Astrocyte (in vitro differentiated cells and primary cell): ENCODE data around the gene GBX1. TPM values are rescaled to one million over a fixed set of nuclear protein-coding genes. Genes with fewer than 3 reads are reported as not detected.

Experiments used
- DNase-seq: peaks from one replicate; pipeline ENCODE4 v3.0.0-alpha.2; 2010; ENCODE audit warnings: low read depth
- FAIRE-seq: peaks from 2 replicates; lab custom pipeline; 2011; peaks lifted over from hg19 to GRCh38; lab: Jason Lieb, UNC
- H2AFZ ChIP-seq: 2 replicates; pipeline ENCODE4 v1.6.0; 2012; ENCODE audit warnings: low read depth, low read length, inconsistent platforms
- H3K27ac ChIP-seq: 2 replicates; pipeline ENCODE4 v1.5.1; 2011; ENCODE audit warnings: low read depth, low read length, inconsistent platforms
- H3K27me3 ChIP-seq: 2 replicates; pipeline ENCODE4 v1.6.0; 2011; ENCODE audit warnings: low read length, inconsistent platforms; ENCODE audit not compliant: insufficient read depth
- H3K36me3 ChIP-seq: 2 replicates; pipeline ENCODE4 v1.5.1; 2011; ENCODE audit warnings: low read length, inconsistent platforms; ENCODE audit not compliant: insufficient read depth
- H3K4me1 ChIP-seq: 2 replicates; pipeline ENCODE4 v1.5.1; 2011; ENCODE audit warnings: low read length, inconsistent platforms; ENCODE audit not compliant: insufficient read depth
- H3K4me2 ChIP-seq: 2 replicates; pipeline ENCODE4 v1.6.0; 2012; ENCODE audit warnings: low read length, inconsistent platforms
- H3K4me3 ChIP-seq: 2 replicates; pipeline ENCODE4 v1.5.1; 2011; ENCODE audit warnings: low read depth, mild to moderate bottlenecking, low read length, inconsistent platforms; ENCODE audit not compliant: insufficient read depth
- H3K79me2 ChIP-seq: 2 replicates; pipeline ENCODE4 v1.6.0; 2012; ENCODE audit warnings: mild to moderate bottlenecking, low read length, inconsistent platforms; ENCODE audit not compliant: insufficient read depth
- H3K9ac ChIP-seq: 2 replicates; pipeline ENCODE4 v1.6.0; 2012; ENCODE audit warnings: mild to moderate bottlenecking, low read length, inconsistent platforms
- H3K9me3 ChIP-seq: 2 replicates; pipeline ENCODE4 v1.5.1; 2012; ENCODE audit warnings: low read depth, mild to moderate bottlenecking, low read length, inconsistent platforms; ENCODE audit not compliant: insufficient read depth
- H4K20me1 ChIP-seq: 2 replicates; pipeline ENCODE4 v1.6.0; 2012; ENCODE audit warnings: low read length, inconsistent platforms; ENCODE audit not compliant: insufficient read depth
- H3K27ac Mint-ChIP-seq: one replicate; pipeline ENCODE4 v1.8.0; 2021; ENCODE audit warnings: mild to moderate bottlenecking, mixed read lengths; ENCODE audit not compliant: unreplicated experiment
- H3K27me3 Mint-ChIP-seq: one replicate; pipeline ENCODE4 v1.8.0; 2021; ENCODE audit warnings: low read depth, mixed read lengths; ENCODE audit not compliant: unreplicated experiment
- H3K36me3 Mint-ChIP-seq: one replicate; pipeline ENCODE4 v1.8.0; 2021; ENCODE audit warnings: low read depth, mixed read lengths; ENCODE audit not compliant: unreplicated experiment
- H3K4me1 Mint-ChIP-seq: one replicate; pipeline ENCODE4 v1.8.0; 2021; ENCODE audit warnings: low read depth, mixed read lengths; ENCODE audit not compliant: unreplicated experiment
- H3K4me3 Mint-ChIP-seq: one replicate; pipeline ENCODE4 v1.8.0; 2021; ENCODE audit warnings: mild to moderate bottlenecking, moderate library complexity, mixed read lengths; ENCODE audit not compliant: unreplicated experiment
- H3K9me3 Mint-ChIP-seq: one replicate; pipeline ENCODE4 v1.8.0; 2021; ENCODE audit warnings: mild to moderate bottlenecking, mixed read lengths; ENCODE audit not compliant: unreplicated experiment
- CTCF ChIP-seq: IDR thresholded peaks from 2 replicates; pipeline ENCODE4 v1.5.1; 2011; ENCODE audit warnings: low read depth, mild to moderate bottlenecking, inconsistent platforms, low read length, moderate library complexity; ENCODE audit not compliant: insufficient read depth
- EZH2 ChIP-seq: IDR thresholded peaks from 2 replicates; pipeline ENCODE4 v1.6.1; 2012; ENCODE audit warnings: mild to moderate bottlenecking, low read length, inconsistent platforms; ENCODE audit not compliant: insufficient read depth
- total RNA-seq: library from RNA; stranded (reverse); gene quantifications from 2 replicates; pipeline ENCODE4 v1.2.1, GENCODE V29; 2021

GBX1 gene
- total RNA-seq, 1 donor from 2014 or later, result not detected

- no peak for FAIRE-seq
- no peaks in the 10 kb centered on the region for H3K4me1 Mint-ChIP-seq
- Histone ChIP-seq H3K4me2 (no peak overlapping the region), H2AFZ (no peak overlapping the region), H3K4me3 (no peak overlapping the region), H3K27ac (no peak overlapping the region), H4K20me1 (no peaks in the 10 kb centered on the region), H3K79me2 (no peaks in the 10 kb centered on the region), H3K4me1 (no peaks in the 10 kb centered on the region), H3K36me3 (no peaks in the 10 kb centered on the region), H3K9me3 (no peaks in the 10 kb centered on the region), H3K9ac (no peak overlapping the region), H3K27me3 (peaks cover 26% of the 10 kb centered on the region)
- no peak overlapping the region for H3K27ac Mint-ChIP-seq
- TF ChIP-seq EZH2 (no peak), CTCF (no peak)
- peaks cover 22% of the 10 kb centered on the region for H3K27me3 Mint-ChIP-seq
- no peak for DNase-seq
- H3K9me3 Mint-ChIP-seq, result peaks cover 2% of the 10 kb centered on the region
- H3K36me3 Mint-ChIP-seq, result no peaks in the 10 kb centered on the region
- no peak overlapping the region for H3K4me3 Mint-ChIP-seq
Observed at GRCh38 chr7:151195616-151196450, 28.3 kb upstream of the GBX1 start.

- Histone ChIP-seq H3K4me1 (no peaks in the 10 kb centered on the region), H4K20me1 (no peaks in the 10 kb centered on the region), H3K27ac (no peak overlapping the region), H3K36me3 (no peaks in the 10 kb centered on the region), H3K4me2 (no peak overlapping the region), H3K9ac (no peak overlapping the region), H3K4me3 (no peak overlapping the region), H3K27me3 (peaks cover 31% of the 10 kb centered on the region), H3K9me3 (no peaks in the 10 kb centered on the region), H3K79me2 (no peaks in the 10 kb centered on the region), H2AFZ (no peak overlapping the region)
- FAIRE-seq (no peak), DNase-seq (no peak)
- Mint-ChIP-seq H3K27ac (peak overlapping the region; percentile 29), H3K36me3 (no peaks in the 10 kb centered on the region), H3K4me3 (no peak overlapping the region), H3K4me1 (no peaks in the 10 kb centered on the region), H3K9me3 (peaks cover 3% of the 10 kb centered on the region), H3K27me3 (peaks cover 39% of the 10 kb centered on the region)
- no peak for TF ChIP-seq EZH2
- no peak for TF ChIP-seq CTCF
Observed at GRCh38 chr7:151194188-151194587, 26.7 kb upstream of the GBX1 start.
